ENCODE measurements around the gene KRT15.

Gene KRT15

GRCh38 chr17:41500131-41500911 is 18.4 kb downstream of the KRT15 start:
- DNase-seq, result no peak

GRCh38 chr17:41499714-41500113 is 19.0 kb downstream of the KRT15 start:
- DNase-seq, result no peak

- DNase-seq, result no peak
Measured at GRCh38 chr17:41498276-41498675, 20.4 kb downstream of the KRT15 start.

DNA sequence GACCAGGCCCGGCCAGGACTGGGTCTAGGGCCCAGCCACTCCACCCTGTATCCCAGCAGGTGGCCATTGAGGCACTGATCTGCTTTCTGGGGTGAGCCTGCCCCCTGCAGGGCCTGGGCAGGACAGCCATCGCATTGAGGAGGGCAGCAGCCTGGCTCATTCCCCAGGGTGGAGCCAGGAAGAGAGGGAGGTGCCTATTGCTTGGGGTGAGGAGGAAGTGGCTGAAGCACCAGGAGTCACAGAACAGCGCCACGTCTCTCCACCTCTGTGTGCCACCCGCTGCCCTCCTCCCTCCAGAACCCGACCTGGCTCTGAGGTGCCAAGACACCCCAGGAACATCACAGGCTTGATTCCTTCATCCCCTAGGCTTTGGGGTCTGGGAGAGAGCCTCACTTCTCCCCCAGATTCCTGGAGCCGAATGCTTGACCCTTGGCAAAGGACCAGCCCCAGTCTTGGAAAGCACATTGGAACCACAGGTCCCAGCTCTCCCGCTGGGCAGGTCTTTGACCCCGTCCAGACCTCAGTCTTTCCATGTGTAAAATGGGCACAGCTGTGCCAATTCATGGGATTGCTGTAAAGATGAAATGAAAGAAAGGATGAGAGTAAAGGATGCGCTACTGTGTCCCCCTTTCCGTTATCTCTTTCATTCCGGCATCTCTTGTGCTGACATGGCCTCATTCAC is 21.7 kb downstream of the KRT15 start:
- peak; percentile 81 for DNase-seq

GRCh38 chr17:41494524-41494923 is 24.2 kb downstream of the KRT15 start:
- no peak for DNase-seq

GRCh38 chr17:41492771-41493170 is 25.9 kb downstream of the KRT15 start:
- no peak for DNase-seq

DNA sequence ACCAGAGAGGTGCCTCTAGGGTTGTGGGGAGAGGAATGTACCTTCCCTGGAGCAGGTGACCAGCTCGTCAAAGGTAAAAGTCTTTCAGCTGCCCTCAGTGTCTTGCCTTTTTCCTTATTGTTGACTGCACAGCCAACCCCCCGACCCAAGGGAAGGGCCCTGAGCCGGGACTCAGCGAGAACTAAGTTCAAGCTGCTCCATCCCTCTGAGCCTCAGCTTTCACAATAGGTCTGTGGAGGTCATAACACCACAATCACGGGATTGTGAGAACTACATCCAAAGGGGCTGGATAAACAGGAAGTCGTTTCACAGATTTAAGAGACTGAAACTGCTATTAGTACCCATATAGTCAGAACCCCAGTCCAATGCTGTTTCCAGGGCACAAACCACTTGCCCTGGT is 26.3 kb downstream of the KRT15 start:
- no peak for DNase-seq

DNA sequence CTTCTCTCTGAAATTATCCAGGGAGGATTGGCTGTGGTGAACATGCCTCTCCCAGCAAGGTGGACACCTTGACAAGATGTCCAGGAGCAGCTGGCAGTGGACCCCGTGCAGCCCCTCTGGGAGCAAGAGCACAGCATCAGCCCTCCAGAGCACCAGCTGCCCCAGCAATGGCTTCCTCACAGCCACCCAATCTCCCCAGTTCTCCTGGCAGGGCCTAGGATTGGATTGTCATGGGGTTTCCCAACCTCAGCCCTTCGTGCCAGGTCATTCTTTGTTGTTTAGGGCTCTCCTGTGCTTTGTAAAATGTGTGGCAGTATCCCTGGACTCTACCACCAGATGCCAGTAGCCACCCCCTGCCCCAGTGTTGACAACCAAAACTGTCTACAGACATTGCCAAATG is 27.2 kb downstream of the KRT15 start:
- DNase-seq, result no peak

DNA sequence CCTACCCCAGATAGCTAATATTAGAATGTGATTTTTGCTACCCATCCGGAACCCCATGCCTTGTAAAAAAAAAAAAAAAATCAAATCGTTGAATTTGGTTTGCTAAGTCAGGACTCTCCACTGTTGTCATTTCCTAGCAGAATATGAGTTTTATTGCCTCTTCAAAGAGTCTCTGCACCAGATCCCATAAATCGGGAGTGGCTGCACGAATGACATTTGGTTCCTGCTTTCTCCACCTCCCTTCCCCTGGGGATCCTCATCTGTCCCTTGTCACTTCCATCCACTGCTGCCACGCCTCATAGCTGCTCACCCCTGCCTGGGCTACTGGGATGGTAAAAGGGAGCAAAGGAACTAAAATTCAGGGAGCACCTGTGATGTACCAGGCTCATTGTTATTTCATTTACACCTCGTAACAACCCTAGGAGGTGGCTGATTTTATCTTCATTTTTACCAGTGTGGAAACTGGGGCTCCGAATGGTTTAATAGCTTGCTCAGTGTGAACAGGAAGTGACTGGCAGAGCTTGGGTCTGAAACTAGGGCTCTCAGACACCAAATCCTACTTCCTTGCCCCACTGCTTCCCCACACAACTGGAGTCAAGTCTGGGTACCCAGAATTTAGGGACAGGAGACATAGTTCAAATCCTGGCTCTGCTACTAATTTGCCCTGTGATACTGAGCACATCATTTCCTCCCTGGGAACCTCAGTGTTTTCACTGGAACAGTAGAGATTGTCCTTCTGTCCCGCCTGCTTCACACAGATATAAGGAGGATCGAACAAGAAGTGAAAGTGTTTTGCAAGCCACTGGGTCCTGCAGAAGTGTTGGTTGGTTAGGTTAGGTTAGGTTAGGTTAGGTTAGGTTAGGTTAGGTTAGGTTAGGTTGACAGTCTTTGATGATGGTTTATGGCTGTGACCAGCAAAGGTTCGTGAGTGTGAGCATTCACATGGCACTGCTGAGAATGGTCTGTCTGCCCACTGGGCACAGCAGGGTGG is 28.4 kb downstream of the KRT15 start:
- no peak for DNase-seq

GRCh38 chr17:41489531-41489930 is 29.2 kb downstream of the KRT15 start, which contains the start of gene KRT36:
Gene KRT36, minus strand, starts transcription at chr17:41489910. Its CDS starts 46 bp downstream, at chr17:41489864.
- no peak for DNase-seq

DNA sequence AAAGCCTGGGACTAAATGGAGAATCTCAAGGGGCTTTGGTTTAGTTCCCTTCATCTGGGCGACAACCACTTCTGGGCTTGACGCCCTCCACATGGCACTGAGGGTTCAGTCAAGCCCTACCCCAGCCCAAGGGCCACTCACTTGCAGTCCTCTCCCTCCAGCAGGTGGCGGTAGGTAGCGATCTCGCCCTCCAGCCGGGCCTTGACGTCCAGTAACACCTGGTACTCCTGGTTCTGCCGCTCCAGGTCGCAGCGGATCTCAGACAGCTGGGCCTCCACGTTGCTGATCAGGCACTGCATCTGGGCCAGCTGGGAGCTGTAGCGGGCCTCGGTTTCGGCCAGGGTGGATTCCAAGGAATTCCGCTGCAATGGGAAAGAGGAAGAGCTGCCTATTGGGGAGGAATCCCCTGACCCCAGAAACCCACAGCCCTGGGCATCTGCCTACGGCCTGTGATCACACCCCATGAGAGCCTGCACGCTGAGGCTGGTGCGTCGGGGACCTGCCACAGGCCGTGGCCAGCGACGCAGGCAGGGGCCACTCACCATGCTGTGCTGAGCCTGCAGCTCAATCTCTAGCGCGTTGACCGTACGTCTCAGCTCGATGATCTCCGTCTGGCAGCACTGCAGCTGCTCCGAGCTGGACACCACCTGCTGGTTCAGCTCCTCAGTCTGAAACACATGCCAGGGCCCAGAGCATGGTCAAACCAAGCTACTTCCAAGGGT is 31.7 kb downstream of the KRT15 start:
- DNase-seq, result peak; percentile 69

- DNase-seq, result no peak
Measured at GRCh38 chr17:41486316-41486715, 32.4 kb downstream of the KRT15 start.

DNA sequence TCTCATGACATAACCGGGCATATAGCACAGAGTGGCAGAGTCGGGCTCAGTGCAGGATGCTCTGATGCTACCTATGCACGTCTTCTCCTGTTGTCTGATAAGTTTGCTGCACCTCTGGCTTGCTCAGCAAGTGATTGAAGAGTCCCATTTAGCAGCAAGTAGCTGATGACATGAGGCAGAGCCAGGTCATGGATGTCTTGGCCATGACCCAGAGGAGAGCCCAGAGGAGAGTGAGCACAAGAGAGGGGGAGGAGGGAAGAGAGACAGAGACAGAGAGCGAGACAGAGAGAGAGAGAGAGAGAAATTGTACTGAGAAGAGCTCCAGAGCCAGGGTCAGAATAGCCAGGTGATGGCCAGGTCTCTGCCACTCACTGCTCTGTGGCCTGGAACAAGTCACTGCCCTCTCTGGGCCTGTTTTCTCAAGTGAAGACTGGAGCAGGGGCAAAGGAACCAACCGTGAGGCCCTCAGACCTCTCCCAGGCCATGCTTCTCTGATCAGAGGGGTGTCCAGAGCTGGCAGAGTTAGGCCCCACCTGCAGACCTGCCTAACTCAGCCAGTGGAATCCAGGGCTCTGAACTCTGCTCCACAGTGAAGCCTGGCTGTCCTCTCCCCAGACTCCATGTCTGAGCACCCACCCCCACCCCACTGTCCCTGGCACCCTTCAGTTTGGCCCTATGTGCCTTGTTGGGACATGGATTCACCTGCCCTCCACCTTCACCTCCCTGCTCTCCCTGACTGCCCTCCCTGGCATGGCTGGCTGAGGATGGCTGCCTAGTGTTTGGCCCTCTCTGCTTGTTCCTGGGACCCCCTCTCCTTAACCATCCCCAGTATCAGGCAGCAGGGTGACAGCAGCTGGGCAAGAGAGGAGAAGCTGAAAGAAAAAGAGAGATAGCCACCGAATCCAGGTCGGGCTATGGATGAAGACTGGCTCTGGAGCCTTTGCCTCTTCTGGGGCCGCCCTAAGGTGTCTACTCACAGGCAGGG is 33.5 kb downstream of the KRT15 start:
- DNase-seq, result no peak

- no peak for DNase-seq
Measured at GRCh38 chr17:41483991-41484826, 34.5 kb downstream of the KRT15 start.

- DNase-seq, result no peak
Measured at GRCh38 chr17:41483531-41483930, 35.2 kb downstream of the KRT15 start.

GRCh38 chr17:41481036-41481435 is 37.7 kb downstream of the KRT15 start, which contains the start of gene KRT35:
Gene KRT35, minus strand, starts transcription at chr17:41481151. Its CDS starts 54 bp downstream, at chr17:41481097.
- DNase-seq, result no peak

DNA sequence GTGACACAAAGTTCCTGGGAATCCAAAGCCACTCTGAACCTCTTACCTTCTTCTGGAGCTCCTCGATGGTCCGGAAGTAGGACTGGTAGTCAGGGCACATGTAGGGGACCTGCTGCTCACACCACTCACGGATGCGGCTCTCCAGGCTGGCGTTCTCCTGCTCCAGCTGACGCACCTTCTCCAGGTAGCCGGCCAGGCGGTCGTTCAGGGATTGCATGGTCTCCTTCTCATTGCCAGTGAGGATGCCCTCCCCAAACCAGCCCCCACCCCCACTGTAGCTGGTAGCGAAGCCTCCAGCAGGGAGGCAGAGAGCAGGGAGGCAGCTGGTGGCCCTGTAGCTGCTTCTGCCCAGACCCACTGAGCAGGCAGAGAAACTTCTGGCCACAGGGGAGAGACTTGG is 38.1 kb downstream of the KRT15 start:
- DNase-seq, result no peak

DNA sequence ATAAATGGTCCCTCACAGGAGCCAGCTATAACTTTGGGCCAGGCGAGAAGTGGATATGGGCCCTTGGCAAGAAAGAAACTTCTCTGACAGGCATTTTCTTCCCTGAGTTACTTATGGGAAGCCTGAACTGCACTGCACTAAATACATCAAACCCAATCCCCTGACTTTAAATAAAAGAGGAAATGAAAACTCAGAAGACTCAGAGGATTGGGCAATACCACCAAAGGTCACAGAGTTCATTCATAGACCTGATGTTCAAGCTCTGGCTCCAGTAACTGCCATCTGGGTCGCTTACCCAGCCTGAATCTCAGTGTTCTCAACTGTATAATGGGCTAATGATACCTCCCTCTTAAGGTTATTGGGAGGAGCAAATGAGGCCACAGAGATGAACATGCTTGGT is 38.6 kb downstream of the KRT15 start:
- DNase-seq, result no peak

DNA sequence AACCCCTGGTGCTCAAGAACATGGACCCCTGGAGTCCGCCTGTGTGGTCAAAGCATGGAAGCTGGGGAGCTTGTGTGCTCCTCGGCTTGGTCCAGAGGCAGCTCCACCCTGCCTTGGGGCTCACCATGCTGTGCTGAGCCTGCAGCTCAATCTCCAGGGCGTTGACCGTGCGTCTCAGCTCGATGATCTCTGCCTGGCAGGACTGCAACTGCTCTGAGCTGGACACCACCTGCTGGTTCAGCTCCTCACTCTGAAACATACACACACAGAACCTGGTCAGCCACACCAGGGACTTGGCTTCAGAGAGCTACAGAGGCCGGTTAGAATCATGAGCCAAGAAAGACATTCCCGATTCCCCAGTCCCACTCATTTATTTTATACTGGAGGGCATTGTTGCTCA is 40.5 kb downstream of the KRT15 start:
- DNase-seq, result no peak
